Fibroblast of lung (primary cell): ENCODE measurements around the gene CDPF1.

Experiments
- EZH2 ChIP-seq: IDR thresholded peaks from 2 replicates; pipeline ENCODE4 v1.5.1; 2012; ENCODE audit warnings: low read length, control low read depth, mild to moderate bottlenecking; ENCODE audit errors: missing control alignments
- TF ChIP-seq, protein P1 (sequence below), 2 donors: IDR thresholded peaks in 1 of 2; conservative IDR thresholded peaks in 1 of 2; 1 replicate in 1 of 2; 2 replicates in 1 of 2; pipeline ENCODE4 v1.5.1; 2011 to 2012; ENCODE audit warnings: low read length in 2 of 2, control low read depth in 1 of 2, inconsistent platforms in 1 of 2, low read depth in 1 of 2, mild to moderate bottlenecking in 1 of 2

DNA sequence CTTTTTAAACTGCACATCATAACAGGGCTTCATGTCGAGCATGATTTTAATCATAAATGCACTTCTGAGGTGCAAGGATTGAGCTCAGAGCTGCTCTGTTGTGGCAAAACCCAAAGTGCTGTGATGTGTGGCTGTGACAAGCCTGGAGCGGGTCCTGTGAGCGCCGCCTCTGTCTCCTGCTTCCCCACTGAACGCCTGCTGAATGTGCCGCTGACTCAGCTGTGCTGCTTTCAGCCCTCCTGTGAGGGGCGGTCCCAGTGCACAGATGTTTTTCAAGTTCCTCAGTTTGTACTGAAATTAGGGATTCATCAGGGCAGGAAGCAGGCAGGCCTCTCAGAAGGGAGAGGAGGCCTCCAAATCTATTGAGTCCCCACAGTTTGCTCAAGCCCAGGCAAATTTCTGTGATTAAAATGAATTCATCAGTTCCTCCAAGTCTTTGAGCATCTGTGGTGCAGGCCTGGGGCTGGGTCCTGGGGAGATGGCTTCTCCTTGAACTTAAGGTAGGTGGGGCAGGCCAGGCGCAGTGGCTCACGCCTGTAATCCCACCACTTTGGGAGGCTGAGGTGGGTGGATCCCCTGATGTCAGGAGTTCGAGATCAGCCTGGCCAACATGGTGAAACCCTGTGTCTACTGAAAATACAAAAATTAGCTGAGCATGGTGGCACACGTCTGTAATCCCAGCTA is 43.6 kb upstream of the CDPF1 start:
- TF ChIP-seq, protein P1, sequence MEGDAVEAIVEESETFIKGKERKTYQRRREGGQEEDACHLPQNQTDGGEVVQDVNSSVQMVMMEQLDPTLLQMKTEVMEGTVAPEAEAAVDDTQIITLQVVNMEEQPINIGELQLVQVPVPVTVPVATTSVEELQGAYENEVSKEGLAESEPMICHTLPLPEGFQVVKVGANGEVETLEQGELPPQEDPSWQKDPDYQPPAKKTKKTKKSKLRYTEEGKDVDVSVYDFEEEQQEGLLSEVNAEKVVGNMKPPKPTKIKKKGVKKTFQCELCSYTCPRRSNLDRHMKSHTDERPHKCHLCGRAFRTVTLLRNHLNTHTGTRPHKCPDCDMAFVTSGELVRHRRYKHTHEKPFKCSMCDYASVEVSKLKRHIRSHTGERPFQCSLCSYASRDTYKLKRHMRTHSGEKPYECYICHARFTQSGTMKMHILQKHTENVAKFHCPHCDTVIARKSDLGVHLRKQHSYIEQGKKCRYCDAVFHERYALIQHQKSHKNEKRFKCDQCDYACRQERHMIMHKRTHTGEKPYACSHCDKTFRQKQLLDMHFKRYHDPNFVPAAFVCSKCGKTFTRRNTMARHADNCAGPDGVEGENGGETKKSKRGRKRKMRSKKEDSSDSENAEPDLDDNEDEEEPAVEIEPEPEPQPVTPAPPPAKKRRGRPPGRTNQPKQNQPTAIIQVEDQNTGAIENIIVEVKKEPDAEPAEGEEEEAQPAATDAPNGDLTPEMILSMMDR (conservative IDR thresholded peaks at IDR 0.05 in 1 of 2, IDR thresholded peaks at IDR 0.05 in 1 of 2; ENCODE audit: low read depth in 1 of 2, low read length in 2 of 2), result no peak
- no peak for TF ChIP-seq EZH2
